ENCODE measurements around the gene SEMG2.

- TF ChIP-seq CTCF (IDR thresholded peaks at IDR 0.05; ENCODE audit: borderline replicate concordance, extremely low read depth, low read length, poor library complexity, severe bottlenecking) = no peak
- TF ChIP-seq EZH2 (IDR thresholded peaks at IDR 0.05; ENCODE audit: borderline replicate concordance, low read depth, low read length, severe bottlenecking) = no peak
Measured at GRCh38 chr20:45218636-45219035, 2.5 kb upstream of the SEMG2 start.

Data from DND-41 (cell line).